Stimulated activated CD8-positive, alpha-beta memory T cell treated with anti-CD3 and anti-CD28 coated beads, Interleukin-4, amount 100 ng/mL, for 4 hours (primary cell): ENCODE measurements around the gene DEFB123.
"Not testable (repeated sequence)": the region's sequence is repeated elsewhere in the genome, so short reads cannot be mapped to it uniquely, and the experiment has no call there.

Experiments
- DNase-seq, 2 donors: peaks; one replicate each; pipeline ENCODE4 v3.0.0-alpha.2; 2020; ENCODE audit warnings: low read depth in 2 of 2, low spot score in 1 of 2

The DEFB123 gene, protein sequence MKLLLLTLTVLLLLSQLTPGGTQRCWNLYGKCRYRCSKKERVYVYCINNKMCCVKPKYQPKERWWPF

DNA sequence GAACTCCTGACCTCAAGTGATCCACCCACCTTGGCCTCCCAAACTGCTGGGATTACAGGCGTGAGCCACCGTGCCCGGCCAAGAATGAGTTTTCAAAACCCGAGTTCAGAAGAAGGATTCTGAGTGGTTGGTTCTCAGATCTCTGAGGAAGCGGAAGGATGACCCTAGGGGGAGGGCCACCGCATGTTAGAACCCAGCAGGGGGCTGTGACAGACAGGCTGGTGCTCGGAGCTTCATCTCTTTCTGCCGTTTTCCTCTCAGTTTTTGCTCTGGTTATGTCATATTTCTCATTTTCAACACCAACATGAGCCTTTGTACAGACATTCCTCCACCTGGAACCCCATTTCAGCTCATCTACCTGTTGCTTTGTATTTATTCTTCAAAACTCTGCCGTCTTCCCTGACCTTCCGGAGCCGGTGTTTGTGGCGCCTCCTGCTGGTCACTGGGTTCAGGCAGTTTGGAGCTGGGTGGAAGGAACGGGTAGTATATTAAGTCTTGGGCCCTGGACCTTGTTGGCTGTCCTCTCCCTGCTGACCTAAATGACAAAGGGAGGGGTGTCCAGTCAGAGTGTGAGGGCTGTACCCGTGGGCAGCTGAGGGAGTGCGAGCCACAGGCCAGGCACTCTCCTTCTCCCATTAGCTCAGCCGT is at the start of gene DEFB123:
Gene DEFB123, plus strand, starts transcription at position 621 of the 648 bp plus-strand sequence. CDS start 67 bp downstream, outside the sequence.
- no peak for DNase-seq

DNA sequence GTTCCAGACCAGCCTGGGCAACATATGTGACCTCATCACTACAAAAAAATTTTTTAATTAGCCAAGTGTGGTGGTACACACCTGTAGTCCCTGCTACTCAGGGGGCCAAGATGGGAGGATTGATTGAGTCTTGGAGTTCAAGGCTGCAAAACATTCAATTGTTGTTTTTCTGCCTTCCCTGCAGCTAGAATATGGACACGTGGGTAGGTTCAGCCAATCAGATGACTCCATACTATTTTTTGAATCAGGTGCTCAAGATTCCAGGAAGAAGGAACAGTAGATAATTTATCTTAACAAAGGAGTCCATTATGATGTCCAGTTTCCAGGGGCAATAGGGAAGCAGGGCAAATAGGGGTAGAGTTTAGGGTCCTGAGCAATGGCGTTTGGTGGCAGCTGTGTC is 47.6 kb upstream of the DEFB123 start:
- no peak for DNase-seq

DNA sequence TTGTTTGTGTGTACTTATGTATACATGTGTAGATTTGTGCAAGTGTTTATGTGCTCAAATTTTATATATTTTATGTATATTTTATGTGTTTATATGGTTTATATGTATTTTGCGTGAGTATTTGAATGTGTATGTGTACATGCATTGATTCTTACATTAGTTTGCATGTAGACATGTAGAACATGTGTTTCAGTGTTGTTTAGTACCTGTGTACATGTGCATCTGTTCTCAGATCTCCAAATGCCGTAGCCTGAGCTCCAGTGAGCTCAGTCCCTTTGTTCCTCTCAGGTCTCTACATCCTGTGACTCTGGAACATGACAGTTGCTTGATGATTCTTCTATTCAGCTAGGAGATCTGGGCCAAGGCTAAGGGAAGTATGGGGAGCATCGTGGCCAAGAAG is 45.5 kb upstream of the DEFB123 start:
- DNase-seq, result no peak

DNA sequence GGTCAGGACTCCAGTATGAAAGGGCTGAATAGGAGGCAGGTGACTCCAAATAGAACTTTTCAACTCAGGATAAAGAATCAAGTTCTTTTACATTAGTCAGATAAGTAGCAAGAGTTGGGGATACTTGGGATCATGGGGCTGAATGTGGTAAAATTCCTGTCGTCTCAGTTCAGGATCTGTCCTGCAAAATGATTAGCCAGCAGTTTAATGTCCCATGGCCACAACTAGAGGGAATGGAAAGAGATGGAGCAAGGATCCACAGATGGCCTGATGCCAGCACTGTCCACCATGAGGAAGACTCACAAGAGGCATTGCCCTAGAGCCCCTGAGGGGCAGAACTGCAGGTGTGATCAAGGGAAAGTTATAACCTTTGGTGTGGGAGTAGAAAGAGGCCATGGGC is 36.5 kb upstream of the DEFB123 start:
- no peak for DNase-seq

DNA sequence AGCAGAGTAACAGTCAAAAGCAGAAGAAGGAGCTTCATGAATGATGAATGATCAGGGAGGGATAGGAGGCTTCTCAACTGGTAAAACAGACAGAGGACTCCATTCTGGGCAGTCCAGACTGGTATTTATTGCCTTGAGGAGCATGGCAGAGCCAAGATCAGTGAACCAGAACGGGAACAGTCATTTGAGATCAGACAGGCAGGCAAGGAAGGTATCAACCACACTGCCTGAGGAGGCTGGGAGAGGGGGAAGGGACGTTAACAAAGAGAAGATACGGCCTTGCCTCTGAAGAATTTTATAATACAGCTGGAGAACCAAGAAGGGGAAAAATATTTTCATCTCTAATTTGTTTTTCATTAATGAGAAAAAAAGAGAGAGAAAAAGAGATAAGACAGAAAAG is 34.3 kb upstream of the DEFB123 start, which contains the start of gene DEFB121:
Gene DEFB121, minus strand, starts transcription at position 101 of the 400 bp plus-strand sequence. Its CDS starts 63 bp downstream, at position 38.
- DNase-seq, result no peak

DNA sequence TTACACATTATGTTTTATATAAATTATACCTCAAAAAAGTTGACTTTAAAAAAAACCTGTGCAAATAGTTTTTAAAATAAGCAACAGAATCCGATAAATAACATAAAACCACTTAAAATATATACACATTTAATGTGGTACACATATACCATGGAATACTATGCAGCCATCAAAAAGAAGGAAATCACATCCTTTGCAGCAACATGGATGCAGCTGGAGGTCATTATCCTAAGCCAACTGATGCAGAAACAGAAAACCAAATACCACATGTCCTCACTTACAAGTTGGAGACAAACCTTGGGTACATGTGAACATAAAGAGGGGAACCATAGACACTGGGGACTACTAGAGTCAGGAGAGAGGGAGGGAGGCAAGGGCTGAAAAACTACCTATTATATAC is 30.4 kb upstream of the DEFB123 start:
- DNase-seq, result no peak

DNA sequence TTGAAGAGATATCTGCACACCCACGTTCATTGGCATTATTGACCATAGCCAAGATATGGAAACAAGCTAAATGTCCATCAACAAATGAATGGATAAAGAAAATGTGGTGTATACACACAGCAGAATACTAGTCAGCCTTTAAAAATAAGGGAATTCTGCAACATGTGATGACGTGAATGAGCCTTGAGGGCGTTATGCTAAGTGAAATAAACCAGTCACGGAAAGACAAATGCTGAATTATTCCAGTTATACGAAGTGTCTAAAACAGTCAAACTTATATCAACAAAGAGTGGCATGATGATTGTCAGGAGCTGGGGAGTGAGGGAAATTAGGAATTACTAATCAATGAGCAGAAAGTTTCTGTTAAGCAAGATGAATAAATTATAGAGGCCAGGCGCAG is 26.1 kb upstream of the DEFB123 start:
- no peak for DNase-seq

DNA sequence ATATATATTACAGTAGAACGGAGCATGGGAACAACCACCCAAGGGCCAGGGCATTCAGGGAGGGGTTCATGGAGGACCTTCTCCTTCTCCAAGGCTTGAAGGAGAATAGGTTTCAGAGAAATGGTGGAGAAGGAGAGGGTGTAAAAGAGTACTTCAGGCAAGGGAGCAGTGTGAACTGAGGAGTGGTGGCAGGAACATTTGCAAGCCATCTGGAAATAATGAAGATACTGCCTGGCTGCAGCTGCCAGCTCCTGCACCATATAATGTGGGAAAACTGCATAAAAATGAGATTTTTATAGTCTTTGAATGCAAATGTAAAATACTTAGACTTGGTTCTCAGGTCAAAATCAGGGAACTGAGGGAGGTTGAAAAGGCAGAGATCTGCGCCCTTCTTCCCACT is 24.8 kb upstream of the DEFB123 start:
- no peak for DNase-seq

DNA sequence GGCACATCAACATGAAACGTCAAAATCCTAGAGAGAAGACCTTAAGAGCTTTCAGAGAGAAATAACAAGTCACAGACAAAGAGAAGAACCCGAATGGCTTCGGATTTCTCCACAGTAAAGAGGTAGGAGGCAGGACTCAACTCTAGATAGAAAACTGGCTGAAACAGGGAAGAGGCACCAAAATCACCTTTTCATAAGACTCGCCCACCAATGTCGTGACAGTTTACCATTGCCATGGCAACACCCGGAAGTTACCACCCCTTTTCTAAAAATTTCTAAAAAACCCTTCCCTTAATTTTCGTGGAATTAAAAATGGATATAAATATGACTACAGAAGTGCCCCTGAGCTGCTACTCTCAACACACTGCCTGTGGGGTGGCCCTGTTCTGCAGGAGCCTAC is 22.1 kb upstream of the DEFB123 start:
- no peak for DNase-seq

DNA sequence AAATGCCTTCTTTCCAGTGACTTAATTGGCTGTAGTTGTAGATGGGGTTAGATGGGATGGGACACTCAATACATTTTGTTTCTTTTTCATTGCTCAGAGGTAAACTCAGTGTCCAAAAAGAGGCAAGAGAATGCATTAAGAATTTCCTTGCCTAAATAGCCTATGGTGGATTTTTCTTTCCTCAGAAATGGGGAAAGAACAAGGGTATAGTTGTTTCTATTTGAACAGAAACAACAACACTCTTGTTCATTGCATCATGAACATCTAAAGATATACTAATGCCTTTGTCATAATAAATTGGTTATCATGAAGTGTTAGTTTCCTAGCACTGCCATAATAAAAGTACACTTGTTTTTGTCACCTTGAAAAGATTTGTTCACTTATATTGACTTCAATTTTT is 14.6 kb upstream of the DEFB123 start:
- no peak for DNase-seq

DNA sequence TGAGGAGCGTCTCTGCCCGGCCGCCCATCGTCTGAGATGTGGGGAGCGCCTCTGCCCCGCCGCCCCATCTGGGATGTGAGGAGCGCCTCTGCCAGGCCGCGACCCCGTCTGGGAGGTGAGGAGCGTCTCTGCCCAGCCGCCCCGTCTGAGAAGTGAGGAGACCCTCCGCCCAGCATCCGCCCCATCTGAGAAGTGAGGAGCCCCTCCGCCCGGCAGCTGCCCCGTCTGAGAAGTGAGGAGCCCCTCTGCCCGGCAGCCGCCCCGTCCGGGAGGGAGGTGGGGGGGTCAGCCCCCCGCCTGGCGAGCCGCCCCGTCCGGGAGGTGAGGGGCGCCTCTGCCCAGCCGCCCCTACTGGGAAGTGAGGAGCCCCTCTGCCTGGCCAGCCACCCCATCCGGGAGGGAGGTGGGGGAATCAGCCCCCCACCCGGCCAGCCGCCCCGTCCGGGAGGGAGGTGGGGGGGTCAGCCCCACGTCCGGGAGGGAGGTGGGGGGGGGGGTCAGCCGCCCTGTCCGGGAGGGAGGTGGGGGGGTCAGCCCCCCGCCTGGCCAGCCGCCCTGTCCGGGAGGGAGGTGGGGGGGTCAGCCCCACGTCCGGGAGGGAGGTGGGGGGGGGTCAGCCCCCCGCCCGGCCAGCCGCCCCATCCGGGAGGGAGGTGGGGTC is 13.4 kb upstream of the DEFB123 start:
- not testable (repeated sequence) for DNase-seq

DNA sequence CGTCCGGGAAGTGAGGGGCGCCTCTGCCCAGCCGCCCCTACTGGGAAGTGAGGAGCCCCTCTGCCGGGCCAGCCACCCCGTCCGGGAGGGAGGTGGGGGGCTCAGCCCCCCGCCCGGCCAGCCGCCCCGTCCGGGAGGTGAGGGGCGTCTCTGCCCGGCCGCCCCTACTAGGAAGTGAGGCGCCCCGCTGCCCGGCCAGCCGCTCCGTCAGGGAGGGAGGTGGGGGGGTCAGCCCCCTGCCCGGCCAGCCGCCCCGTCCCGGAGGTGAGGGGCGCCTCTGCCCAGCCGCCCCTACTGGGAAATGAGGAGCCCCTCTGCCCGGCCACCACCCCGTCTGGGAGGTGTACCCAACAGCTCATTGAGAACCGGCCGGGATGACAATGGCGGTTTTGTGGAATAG is 12.9 kb upstream of the DEFB123 start:
- not testable (repeated sequence) for DNase-seq

DNA sequence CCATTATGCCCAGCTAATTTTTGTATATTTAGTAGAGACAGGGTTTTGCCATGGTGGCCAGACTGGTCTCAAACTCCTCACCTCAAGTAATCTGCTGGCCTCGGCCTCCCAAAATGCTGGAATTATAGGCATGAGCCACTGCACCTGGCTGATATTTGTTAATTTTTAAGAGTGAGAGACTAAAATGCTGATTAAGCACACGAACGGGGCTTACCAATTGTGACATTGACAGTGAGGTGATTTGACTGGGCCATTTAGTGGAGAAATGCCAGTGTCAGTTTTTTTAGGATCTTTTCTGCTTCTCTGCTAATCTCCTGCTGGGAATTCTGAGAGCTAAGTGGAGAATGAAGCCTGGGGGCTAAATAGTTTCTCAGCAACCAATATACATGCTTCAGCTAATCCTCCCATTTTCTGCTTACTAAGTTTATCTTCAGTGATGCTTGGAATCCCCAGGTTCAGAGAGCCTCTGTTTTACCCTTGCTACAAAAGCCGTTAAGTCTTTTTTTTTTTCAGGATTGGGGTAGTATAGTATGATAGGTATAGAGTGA is 9.8 kb upstream of the DEFB123 start:
- no peak for DNase-seq

DNA sequence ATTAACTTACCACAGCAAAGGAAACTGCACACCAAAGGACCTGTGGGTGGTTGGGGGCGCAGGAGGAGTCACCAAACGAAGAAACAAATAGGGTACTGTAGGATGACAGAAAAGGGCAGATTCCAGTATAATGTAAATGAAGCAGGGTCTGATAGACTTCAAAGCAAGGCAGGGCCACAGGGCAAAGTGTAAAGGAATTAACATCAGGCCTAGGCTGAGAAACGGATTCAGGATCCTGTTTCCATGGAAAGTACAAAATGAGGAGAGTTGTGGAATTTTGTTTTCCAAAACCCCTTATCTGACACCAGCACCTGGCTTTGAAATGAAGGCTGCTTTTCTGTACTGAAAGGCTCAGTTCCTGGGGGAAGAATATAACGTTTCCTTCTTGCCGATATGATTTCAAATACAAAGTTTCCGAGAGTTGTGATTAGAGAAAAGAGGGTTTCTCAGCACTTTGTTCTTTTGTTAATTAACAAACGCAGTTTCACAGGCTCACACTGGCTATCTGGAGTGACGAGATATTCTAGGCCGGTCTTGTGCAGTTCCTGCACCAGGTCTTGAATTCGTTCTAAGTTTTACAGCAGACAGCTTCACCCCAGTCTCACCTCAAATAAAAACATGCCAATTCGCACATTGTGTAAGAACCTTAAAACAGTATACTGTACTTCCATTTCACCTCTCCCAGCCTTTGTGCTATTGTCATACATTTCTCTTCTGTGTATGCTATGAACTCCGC is 5.8 kb downstream of the DEFB123 start:
- no peak for DNase-seq

DNA sequence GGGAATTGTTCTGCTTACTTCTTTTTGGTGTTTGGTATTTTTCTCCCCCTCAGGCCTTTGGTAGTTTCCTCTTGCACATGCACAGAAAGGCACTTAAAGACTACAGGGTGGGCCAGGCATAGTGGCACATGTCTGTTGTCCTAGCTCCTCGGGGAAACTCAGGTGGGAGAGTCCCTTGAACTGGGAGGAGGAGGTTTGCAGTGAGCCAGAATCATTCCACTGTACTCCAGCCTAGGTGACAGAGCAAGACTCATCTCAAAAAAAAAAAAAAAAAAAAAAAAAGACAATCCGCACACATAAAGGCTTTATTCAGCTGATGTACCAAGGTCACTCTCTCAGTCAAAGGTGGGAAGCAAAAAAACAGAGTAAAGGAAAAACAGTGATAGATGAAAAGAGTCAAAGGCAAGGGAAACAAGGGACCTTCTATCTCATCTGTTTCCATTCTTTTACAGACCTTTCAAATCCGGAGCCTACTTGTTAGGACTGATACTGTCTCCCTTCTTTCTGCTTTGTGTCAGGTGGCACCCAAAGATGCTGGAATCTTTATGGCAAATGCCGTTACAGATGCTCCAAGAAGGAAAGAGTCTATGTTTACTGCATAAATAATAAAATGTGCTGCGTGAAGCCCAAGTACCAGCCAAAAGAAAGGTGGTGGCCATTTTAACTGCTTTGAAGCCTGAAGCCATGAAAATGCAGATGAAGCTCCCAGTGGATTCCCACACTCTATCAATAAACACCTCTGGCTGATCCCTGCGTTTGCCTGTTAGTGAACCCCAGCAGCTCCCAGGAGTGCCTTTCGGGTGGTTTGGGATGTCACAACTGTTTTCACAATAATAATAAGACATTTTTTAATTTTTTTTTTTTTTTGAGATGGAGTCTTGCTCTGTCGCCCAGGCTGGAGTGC is 9.3 kb downstream of the DEFB123 start:
- DNase-seq, result no peak

DNA sequence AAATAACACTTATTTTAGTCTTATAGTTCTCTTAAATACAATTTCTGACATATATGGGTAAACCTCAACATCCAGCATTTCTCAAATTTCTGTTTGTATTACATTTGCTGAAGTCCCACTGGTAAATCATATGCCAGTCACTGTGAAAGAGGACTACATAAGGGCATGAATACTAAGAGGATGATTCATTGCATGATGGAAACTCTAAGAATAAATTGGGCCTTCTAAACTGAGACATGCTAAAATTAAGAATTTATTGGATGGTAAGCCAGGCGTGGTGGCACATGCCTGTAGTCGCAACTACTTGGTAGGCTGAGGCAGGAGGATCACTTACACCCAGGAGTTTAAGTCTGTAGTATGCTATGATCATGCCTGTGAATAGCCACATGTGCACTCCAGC is 12.1 kb downstream of the DEFB123 start:
- no peak for DNase-seq

DNA sequence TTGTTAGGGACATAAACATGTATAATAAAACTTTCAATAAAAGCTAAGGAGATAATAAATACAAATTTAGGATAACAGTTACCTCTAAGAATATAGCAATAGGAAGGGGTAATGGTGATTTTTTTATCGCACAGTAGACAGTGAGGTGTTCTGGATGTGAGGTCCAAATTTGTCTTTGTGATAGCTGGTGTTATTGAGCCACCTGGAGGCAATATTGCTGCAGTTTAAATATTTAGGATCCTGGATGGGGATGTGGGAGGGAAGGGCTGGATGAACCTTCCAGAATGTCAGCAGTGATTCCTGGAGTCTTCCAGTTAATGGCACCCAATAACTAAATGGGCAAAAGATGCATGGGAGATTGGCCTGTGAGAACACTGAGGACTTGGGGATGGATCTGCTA is 13.9 kb downstream of the DEFB123 start:
- no peak for DNase-seq

DNA sequence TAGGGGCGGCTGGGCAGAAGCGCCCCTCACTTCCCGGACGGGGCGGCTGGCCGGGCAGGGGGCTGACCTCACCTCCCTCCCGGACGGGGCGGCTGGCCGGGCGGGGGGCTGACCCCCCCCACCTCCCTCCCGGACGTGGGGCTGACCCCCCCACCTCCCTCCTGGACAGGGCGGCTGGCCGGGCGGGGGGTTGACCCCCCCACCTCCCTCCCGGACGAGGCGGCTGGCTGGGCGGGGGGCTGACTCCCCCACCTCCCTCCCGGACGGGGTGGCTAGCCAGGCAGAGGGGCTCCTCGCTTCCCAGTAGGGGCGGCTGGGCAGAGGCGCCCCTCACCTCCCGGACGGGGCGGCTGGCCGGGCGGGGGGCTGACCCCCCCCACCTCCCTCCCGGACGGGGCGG is 30.5 kb downstream of the DEFB123 start:
- not testable (repeated sequence) for DNase-seq

DNA sequence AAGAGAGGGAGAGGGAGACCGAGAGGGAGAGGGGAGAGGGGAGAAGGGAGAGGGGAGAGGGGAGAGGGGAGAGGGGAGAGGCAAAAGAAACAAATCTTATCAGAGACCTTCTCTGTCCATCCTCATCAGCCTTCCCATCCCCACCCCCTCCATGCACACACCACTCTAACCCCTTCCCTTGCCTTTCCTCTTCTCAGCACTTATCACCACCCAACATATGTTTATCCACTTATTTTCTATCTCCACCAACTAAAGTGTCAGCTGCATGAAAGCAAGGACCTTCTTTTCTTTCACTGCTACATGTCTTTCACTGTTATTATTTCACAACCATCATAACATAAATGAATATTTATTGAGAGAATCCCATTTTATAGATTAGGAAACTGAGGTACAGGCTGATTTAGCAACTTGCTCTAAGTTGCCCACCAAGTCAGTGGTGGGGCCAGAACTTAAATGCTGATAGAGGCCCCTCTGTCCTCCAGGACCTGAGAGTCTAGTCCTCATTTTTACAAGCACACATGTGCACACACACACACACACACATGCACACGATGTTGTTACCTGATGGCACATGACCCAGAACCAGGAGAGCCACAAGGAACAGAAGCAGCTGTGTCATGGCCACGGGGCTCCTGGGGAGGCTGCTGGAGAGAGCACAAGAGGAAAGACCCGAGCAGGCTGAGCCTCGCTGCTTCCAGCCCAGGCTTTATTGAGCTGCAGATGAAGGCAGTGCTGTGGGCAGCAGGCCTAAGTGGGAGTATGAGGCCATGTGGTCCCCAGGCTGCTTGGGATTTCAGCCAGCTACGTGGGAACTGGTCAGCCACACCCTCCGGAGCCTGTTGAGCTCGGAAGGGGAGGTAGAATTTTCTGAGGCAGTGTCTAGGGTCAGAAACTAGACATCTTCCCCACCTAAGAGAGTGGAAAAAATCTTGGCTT is 32.2 kb downstream of the DEFB123 start:
- no peak for DNase-seq
